GM23338 (cell line): ENCODE measurements around the gene HAUS8. TPM values are rescaled to one million over a fixed set of nuclear protein-coding genes. Genes with fewer than 3 reads are reported as not detected.

ENCODE experiments used
- ATAC-seq: fragments of 200-7000 bp; cut with Tn5 transposase; 3 replicates; pipeline ENCODE4 v1.9.1; 2020
- DNase-seq: peaks from one replicate; pipeline ENCODE4 v3.0.0-alpha.2; 2015; ENCODE audit warnings: low spot score
- H2AFZ ChIP-seq: fragments of 200-600 bp; sonication (generic); 2 replicates; pipeline ENCODE4 v1.8.0; 2016; ENCODE audit warnings: antibody characterized with exemption, mild to moderate bottlenecking, moderate library complexity
- H3F3A ChIP-seq: fragments of 200-600 bp; sonication (generic); replicated peaks from 2 replicates; pipeline ENCODE4 v1.8.0; 2017; ENCODE audit warnings: antibody characterized with exemption, mixed run types, low read depth
- H3K27ac ChIP-seq: fragments of 200-600 bp; sonication (generic); 2 replicates; pipeline ENCODE4 v1.6.1; 2016; ENCODE audit warnings: low read depth
- H3K27me3 ChIP-seq: fragments of 200-600 bp; sonication (generic); 2 replicates; pipeline ENCODE4 v1.8.0; 2016; ENCODE audit warnings: mild to moderate bottlenecking, mixed run types, moderate library complexity; ENCODE audit not compliant: insufficient read depth
- H3K36me3 ChIP-seq: fragments of 200-600 bp; sonication (generic); 2 replicates; pipeline ENCODE4 v1.8.0; 2016; ENCODE audit warnings: mild to moderate bottlenecking; ENCODE audit not compliant: insufficient read depth
- H3K4me1 ChIP-seq: fragments of 200-600 bp; sonication (generic); 2 replicates; pipeline ENCODE4 v1.8.0; 2016; ENCODE audit warnings: mild to moderate bottlenecking, moderate library complexity; ENCODE audit not compliant: insufficient read depth
- H3K4me2 ChIP-seq: fragments of 200-600 bp; sonication (generic); 2 replicates; pipeline ENCODE4 v1.7.1; 2017; ENCODE audit warnings: mixed run types
- H3K4me3 ChIP-seq: fragments of 200-600 bp; sonication (generic); 2 replicates; pipeline ENCODE4 v1.6.1; 2016; ENCODE audit warnings: mixed run types
- H3K79me2 ChIP-seq: fragments of 200-600 bp; sonication (generic); replicated peaks from 2 replicates; pipeline ENCODE4 v1.8.0; 2017; ENCODE audit warnings: mild to moderate bottlenecking; ENCODE audit not compliant: insufficient read depth
- H3K9me2 ChIP-seq: fragments of 200-600 bp; sonication (generic); 2 replicates; pipeline ENCODE4 v1.8.0; 2017; ENCODE audit not compliant: insufficient read depth
- H4K20me1 ChIP-seq: fragments of 200-600 bp; sonication (generic); replicated peaks from 2 replicates; pipeline ENCODE4 v1.8.0; 2017; ENCODE audit warnings: mild to moderate bottlenecking; ENCODE audit not compliant: insufficient read depth
- H3K27ac Mint-ChIP-seq: 2 replicates; pipeline ENCODE4 v1.8.0; 2020; ENCODE audit warnings: inconsistent platforms, mild to moderate bottlenecking, moderate library complexity, mixed read lengths
- H3K27me3 Mint-ChIP-seq: 3 replicates; pipeline ENCODE4 v1.8.0; 2022; ENCODE audit warnings: low read depth, mild to moderate bottlenecking, moderate library complexity, mixed read lengths, inconsistent platforms; ENCODE audit not compliant: insufficient read depth, poor library complexity
- H3K36me3 Mint-ChIP-seq: 3 replicates; pipeline ENCODE4 v1.8.0; 2021; ENCODE audit warnings: low read depth, mild to moderate bottlenecking, inconsistent platforms, moderate library complexity, mixed read lengths
- H3K4me1 Mint-ChIP-seq: 3 replicates; pipeline ENCODE4 v1.8.0; 2020; ENCODE audit warnings: mild to moderate bottlenecking, inconsistent platforms, mixed read lengths
- H3K4me3 Mint-ChIP-seq: 3 replicates; pipeline ENCODE4 v1.8.0; 2021; ENCODE audit warnings: moderate library complexity, mild to moderate bottlenecking, inconsistent platforms, mixed read lengths
- H3K9me3 Mint-ChIP-seq: 3 replicates; pipeline ENCODE4 v1.8.0; 2020; ENCODE audit warnings: moderate library complexity, mild to moderate bottlenecking, inconsistent platforms, mixed read lengths
- CTCF ChIP-seq, 2 experiments: fragments of 200-600 bp in 1 of 2; sonication (generic) in 1 of 2; conservative IDR thresholded peaks; 2 replicates each; pipeline versions ENCODE4 v1.5.1 to v1.6.1; 2016 to 2017; ENCODE audit warnings: antibody characterized with exemption in 2 of 2, low read depth in 2 of 2, mild to moderate bottlenecking in 2 of 2, moderate library complexity in 1 of 2
- JUNB ChIP-seq: IDR thresholded peaks from one replicate; pipeline ENCODE4 v1.6.1; 2016; ENCODE audit warnings: antibody characterized with exemption; ENCODE audit not compliant: unreplicated experiment
- REST ChIP-seq: IDR thresholded peaks from one replicate; pipeline ENCODE4 v1.6.1; 2018; ENCODE audit warnings: antibody characterized with exemption; ENCODE audit not compliant: unreplicated experiment
- polyA plus RNA-seq: library from polyadenylated mRNA; unstranded; fragments of >200 nt; fragmentation: Nextera tagmentation; extraction: Ambion mirVana; gene quantifications from 2 replicates; pipeline ENCODE4 v1.2.1, GENCODE V29; 2016
- total RNA-seq: library from RNA; depleted of rRNA; stranded (reverse); fragments of >200 nt; shearing (Covaris generic); gene quantifications from 2 replicates; pipeline ENCODE4 v1.2.3, GENCODE V29; 2014

HAUS8 gene
- total and polyA plus RNA-seq, 2 experiments from 2014 or later, result 11.1 to 33.3 TPM

- TF ChIP-seq CTCF (conservative IDR thresholded peaks at IDR 0.05; ENCODE audit: low read depth in 2 of 2) (peak; percentile 64 to 73), JUNB (no peak)
- Histone ChIP-seq H3K36me3 (peaks cover 24% of the 10 kb centered on the region), H3K79me2 (no peaks in the 10 kb centered on the region), H3F3A (no peaks in the 10 kb centered on the region), H3K4me2 (no peak overlapping the region), H3K27me3 (no peaks in the 10 kb centered on the region), H2AFZ (no peak overlapping the region), H3K9me2 (no peaks in the 10 kb centered on the region), H4K20me1 (no peaks in the 10 kb centered on the region; the same call in none of the 2 replicates), H3K4me1 (no peaks in the 10 kb centered on the region), H3K27ac (no peak overlapping the region), H3K4me3 (no peak overlapping the region)
- ATAC-seq, result peak; percentile 93
- peak; percentile 88 for DNase-seq
- H3K27ac Mint-ChIP-seq, result 0 out of 2 replicates have a peak overlapping the region, but pooled peaks have one; percentile 75
- H3K27me3 Mint-ChIP-seq, result no peaks in the 10 kb centered on the region
- H3K9me3 Mint-ChIP-seq, result no peaks in the 10 kb centered on the region
- H3K4me1 Mint-ChIP-seq, result peaks cover 8% of the 10 kb centered on the region
- no peak overlapping the region for H3K4me3 Mint-ChIP-seq
- H3K36me3 Mint-ChIP-seq, result peaks cover 73% of the 10 kb centered on the region
These were observed 22.8 kb downstream of the HAUS8 start for GRCh38 chr19:17052439-17052838.

GRCh38 chr19:17049711-17050280, 25.5 kb downstream of the HAUS8 start:
- Mint-ChIP-seq H3K4me3 (no peak overlapping the region), H3K4me1 (peaks cover 8% of the 10 kb centered on the region), H3K36me3 (peaks cover 58% of the 10 kb centered on the region), H3K9me3 (no peaks in the 10 kb centered on the region), H3K27ac (no peak overlapping the region), H3K27me3 (no peaks in the 10 kb centered on the region)
- no peak overlapping the region for H2AFZ ChIP-seq
- H3K27me3 ChIP-seq, result no peaks in the 10 kb centered on the region
- no peaks in the 10 kb centered on the region; the same call in none of the 2 replicates for H4K20me1 ChIP-seq
- TF ChIP-seq CTCF (conservative IDR thresholded peaks at IDR 0.05; ENCODE audit: low read depth in 2 of 2) (0 out of 4 replicates have a peak, but pooled peaks of 1 of the 2 experiments have one; percentile 3), REST (no peak)
- no peak overlapping the region for H3K27ac ChIP-seq
- H3K36me3 ChIP-seq, result peaks cover 22% of the 10 kb centered on the region
- no peak for DNase-seq
- no peaks in the 10 kb centered on the region for H3K79me2 ChIP-seq
- H3F3A ChIP-seq, result 0 out of 2 replicates have a peak, but pooled peaks cover 3% of the 10 kb centered on the region
- H3K4me3 ChIP-seq, result no peak overlapping the region
- no peak overlapping the region for H3K4me2 ChIP-seq
- H3K4me1 ChIP-seq, result no peaks in the 10 kb centered on the region
- no peaks in the 10 kb centered on the region for H3K9me2 ChIP-seq
- ATAC-seq, result no peak
